Measurements from ENCODE around the gene ARMS2. TPM values are rescaled to one million over a fixed set of nuclear protein-coding genes. Genes with fewer than 3 reads are reported as not detected.
A peak's percentile ranks its signal among the peaks of the same experiment; 100 is the strongest.

Gene ARMS2
- polyA plus RNA-seq, 3 donors = not detected

DNA sequence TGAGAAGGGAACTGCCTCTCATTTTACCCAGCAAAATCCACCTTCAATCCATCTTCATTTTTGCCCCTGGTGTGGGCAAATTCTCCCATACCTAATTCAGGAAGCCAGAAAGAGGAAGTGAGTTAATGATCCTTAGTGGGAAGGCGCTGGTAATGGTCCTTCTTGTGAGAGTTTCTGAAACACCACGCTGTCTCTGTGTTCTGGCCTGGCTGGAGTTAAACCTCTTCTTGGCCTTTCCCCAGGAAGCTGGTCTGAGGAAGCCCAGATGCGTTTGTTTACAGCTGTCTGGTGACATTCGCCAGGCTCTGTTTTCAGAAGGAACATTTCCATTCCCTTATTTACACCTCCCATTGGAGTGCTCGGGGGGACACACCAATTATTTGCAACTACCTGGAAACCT lies 31.2 kb downstream of the ARMS2 start:
- H3K79me2 ChIP-seq (ENCODE audit: insufficient read depth, low read length) = no peaks in the 10 kb centered on the region
- no peak overlapping the region for H3K27ac Mint-ChIP-seq
- H3K4me3 ChIP-seq (replicated peaks in 1 of 3; ENCODE audit: low read depth in 2 of 3, low read length in 3 of 3) = no peak overlapping the region
- WGBS (ENCODE audit: insufficient coverage) = 0% methylated on average over 1 of the region's 5 CpGs
- no peak overlapping the region for H3K27ac ChIP-seq (ENCODE audit: low read depth in 1 of 2, low read length in 2 of 2)
- H3K36me3 Mint-ChIP-seq = no peaks in the 10 kb centered on the region
- TF ChIP-seq, protein P1, sequence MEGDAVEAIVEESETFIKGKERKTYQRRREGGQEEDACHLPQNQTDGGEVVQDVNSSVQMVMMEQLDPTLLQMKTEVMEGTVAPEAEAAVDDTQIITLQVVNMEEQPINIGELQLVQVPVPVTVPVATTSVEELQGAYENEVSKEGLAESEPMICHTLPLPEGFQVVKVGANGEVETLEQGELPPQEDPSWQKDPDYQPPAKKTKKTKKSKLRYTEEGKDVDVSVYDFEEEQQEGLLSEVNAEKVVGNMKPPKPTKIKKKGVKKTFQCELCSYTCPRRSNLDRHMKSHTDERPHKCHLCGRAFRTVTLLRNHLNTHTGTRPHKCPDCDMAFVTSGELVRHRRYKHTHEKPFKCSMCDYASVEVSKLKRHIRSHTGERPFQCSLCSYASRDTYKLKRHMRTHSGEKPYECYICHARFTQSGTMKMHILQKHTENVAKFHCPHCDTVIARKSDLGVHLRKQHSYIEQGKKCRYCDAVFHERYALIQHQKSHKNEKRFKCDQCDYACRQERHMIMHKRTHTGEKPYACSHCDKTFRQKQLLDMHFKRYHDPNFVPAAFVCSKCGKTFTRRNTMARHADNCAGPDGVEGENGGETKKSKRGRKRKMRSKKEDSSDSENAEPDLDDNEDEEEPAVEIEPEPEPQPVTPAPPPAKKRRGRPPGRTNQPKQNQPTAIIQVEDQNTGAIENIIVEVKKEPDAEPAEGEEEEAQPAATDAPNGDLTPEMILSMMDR (IDR thresholded peaks at IDR 0.05) = no peak
- H3K27me3 ChIP-seq (ENCODE audit: control insufficient read depth in 2 of 2, insufficient read depth in 2 of 2, low read length in 2 of 2) = peaks cover 0 to 3% of the 10 kb centered on the region in 2 donors
- H3K4me1 ChIP-seq (ENCODE audit: control insufficient read depth in 1 of 2, insufficient read depth in 2 of 2, low read length in 2 of 2) = peaks cover 5 to 10% of the 10 kb centered on the region in 2 donors
- peak overlapping the region in 1 of 2 donors; percentile 11 for H3K4me3 Mint-ChIP-seq
- intact Hi-C loops (cut with micrococcal nuclease) = no loop called here
- peaks cover 0 to 8% (median 5%) of the 10 kb centered on the region in 7 donors for H3K9me3 Mint-ChIP-seq
- DNase-seq = peak; percentile 19 to 47 (median 45)
- H3K9me3 ChIP-seq (replicated peaks in 1 of 2; ENCODE audit: control insufficient read depth in 1 of 2, insufficient read depth in 1 of 2, low read length in 2 of 2) = peaks cover 0 to 6% of the 10 kb centered on the region in 2 donors
- peaks cover 16 to 44% (median 16%) of the 10 kb centered on the region in 3 donors for H3K27me3 Mint-ChIP-seq (ENCODE audit: low read depth in 3 of 3)
- no peak overlapping the region for H2AFZ ChIP-seq (ENCODE audit: insufficient read depth, low read depth, low read length, poor library complexity, severe bottlenecking)
- no peak overlapping the region for H3K9ac ChIP-seq (ENCODE audit: insufficient read depth, low read length, poor library complexity, severe bottlenecking)
- peaks cover 18% of the 10 kb centered on the region for H3K4me1 Mint-ChIP-seq
- H4K20me1 ChIP-seq (ENCODE audit: insufficient read depth, low read length) = no peaks in the 10 kb centered on the region
- H3K36me3 ChIP-seq (replicated peaks in 1 of 2; ENCODE audit: control insufficient read depth in 1 of 2, insufficient read depth in 2 of 2, low read length in 2 of 2) = no peaks in the 10 kb centered on the region
- H3K4me2 ChIP-seq (replicated peaks; ENCODE audit: extremely low read depth, low read length, poor library complexity, severe bottlenecking) = no peak overlapping the region

DNA sequence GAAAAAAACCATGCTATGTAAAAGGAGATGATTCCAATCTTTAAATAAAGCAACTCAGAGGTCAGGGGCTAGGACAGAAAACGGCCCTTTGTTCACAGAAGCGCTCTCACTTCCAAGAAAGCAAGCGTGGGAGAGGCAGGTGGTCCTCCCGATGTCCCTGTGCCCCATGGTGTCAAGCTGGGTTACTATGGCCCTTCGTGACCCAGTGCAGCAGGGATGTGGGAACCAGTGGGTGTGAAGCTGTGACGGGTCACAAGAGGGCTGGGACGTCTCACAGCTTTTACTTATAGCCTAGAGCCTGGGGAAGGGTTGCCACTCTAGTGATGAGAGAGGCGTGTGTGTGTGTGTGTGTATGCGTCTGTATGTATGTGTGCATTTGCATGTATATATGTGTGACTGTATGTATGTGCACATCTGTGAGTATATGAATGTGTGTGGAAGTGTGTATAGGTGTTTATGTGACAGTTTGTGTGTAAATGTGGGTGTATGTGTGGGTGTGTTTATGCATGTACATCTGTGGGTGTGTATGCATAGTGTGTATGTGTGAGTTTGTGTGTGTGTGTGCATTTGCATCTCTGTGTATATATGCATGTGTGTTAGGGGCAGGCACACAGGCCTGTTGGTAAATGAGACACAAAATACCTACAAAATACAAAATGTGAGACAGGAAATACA lies 32.1 kb downstream of the ARMS2 start:
- Mint-ChIP-seq H3K4me3 (no peak overlapping the region), H3K27me3 (ENCODE audit: low read depth in 3 of 3) (peaks cover 16 to 47% (median 19%) of the 10 kb centered on the region in 3 donors), H3K9me3 (peaks cover 0 to 5% (median 2%) of the 10 kb centered on the region in 7 donors), H3K4me1 (peaks cover 18% of the 10 kb centered on the region), H3K36me3 (no peaks in the 10 kb centered on the region), H3K27ac (no peak overlapping the region)
- peaks cover 0 to 2% of the 10 kb centered on the region in 2 donors for H3K9me3 ChIP-seq (replicated peaks in 1 of 2; ENCODE audit: control insufficient read depth in 1 of 2, insufficient read depth in 1 of 2, low read length in 2 of 2)
- no peaks in the 10 kb centered on the region for H3K36me3 ChIP-seq (replicated peaks in 1 of 2; ENCODE audit: control insufficient read depth in 1 of 2, insufficient read depth in 2 of 2, low read length in 2 of 2)
- WGBS (ENCODE audit: insufficient coverage) = 93% methylated on average over 8 of the region's 9 CpGs
- H3K27ac ChIP-seq (ENCODE audit: low read depth in 1 of 2, low read length in 2 of 2) = no peak overlapping the region
- H3K4me2 ChIP-seq (replicated peaks; ENCODE audit: extremely low read depth, low read length, poor library complexity, severe bottlenecking) = no peak overlapping the region
- TF ChIP-seq, protein P1 (IDR thresholded peaks at IDR 0.05) = no peak
- no peak overlapping the region for H3K9ac ChIP-seq (ENCODE audit: insufficient read depth, low read length, poor library complexity, severe bottlenecking)
- no peaks in the 10 kb centered on the region for H3K79me2 ChIP-seq (ENCODE audit: insufficient read depth, low read length)
- H2AFZ ChIP-seq (ENCODE audit: insufficient read depth, low read depth, low read length, poor library complexity, severe bottlenecking) = no peak overlapping the region
- intact Hi-C loops (cut with micrococcal nuclease) = no loop called here
- peaks cover 0 to 3% of the 10 kb centered on the region in 2 donors for H3K27me3 ChIP-seq (ENCODE audit: control insufficient read depth in 2 of 2, insufficient read depth in 2 of 2, low read length in 2 of 2)
- no peak for DNase-seq
- no peaks in the 10 kb centered on the region for H4K20me1 ChIP-seq (ENCODE audit: insufficient read depth, low read length)
- no peak overlapping the region for H3K4me3 ChIP-seq (replicated peaks in 1 of 3; ENCODE audit: low read depth in 2 of 3, low read length in 3 of 3)
- H3K4me1 ChIP-seq (ENCODE audit: control insufficient read depth in 1 of 2, insufficient read depth in 2 of 2, low read length in 2 of 2) = peaks cover 5 to 10% of the 10 kb centered on the region in 2 donors

All from CD14-positive monocyte (primary cell).